ENCODE results near the gene MT1M.

Gene MT1M

GRCh38 chr16:56613706-56614105 is 18.8 kb upstream of the MT1M start:
- no peak for DNase-seq (ENCODE audit: low read depth)
- H3K4me3 ChIP-seq (ENCODE audit: control insufficient read depth, low read depth, low read length) = no peak overlapping the region
- no peak for TF ChIP-seq CTCF (IDR thresholded peaks at IDR 0.05; ENCODE audit: control insufficient read depth, insufficient read depth, low read depth, low read length, missing control alignments)

DNA sequence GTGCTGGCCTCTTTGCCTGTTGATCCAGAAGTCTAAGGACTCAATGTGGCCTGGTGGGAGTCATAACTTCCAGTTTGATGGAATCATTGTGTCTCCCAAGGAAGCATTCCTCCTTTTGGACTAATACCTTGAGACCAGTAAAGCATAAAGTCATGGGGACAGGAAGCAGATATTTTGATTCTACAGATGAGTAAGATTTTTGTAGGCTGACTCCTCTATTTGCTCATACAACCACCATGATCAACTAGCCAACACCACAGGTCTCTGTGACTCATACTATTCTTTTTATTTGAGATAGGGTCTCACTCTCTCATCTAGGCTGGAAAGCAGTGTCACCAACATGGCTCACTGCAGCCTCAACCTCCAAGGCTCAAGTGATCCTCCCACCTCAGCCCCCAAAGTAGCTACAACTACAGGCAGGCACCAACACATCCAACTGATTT is 17.9 kb upstream of the MT1M start:
- no peak for DNase-seq (ENCODE audit: low read depth)
- TF ChIP-seq CTCF (IDR thresholded peaks at IDR 0.05; ENCODE audit: control insufficient read depth, insufficient read depth, low read depth, low read length, missing control alignments) = no peak

GRCh38 chr16:56615353-56615752 is 17.1 kb upstream of the MT1M start:
- DNase-seq (ENCODE audit: low read depth) = no peak
- H3K4me3 ChIP-seq (ENCODE audit: control insufficient read depth, low read depth, low read length) = no peak overlapping the region
- TF ChIP-seq CTCF (IDR thresholded peaks at IDR 0.05; ENCODE audit: control insufficient read depth, insufficient read depth, low read depth, low read length, missing control alignments) = no peak

More for the DNA sequence above, 17.9 kb upstream of the MT1M start:
- H3K4me3 ChIP-seq (ENCODE audit: control insufficient read depth, low read depth, low read length) = no peak overlapping the region

DNA sequence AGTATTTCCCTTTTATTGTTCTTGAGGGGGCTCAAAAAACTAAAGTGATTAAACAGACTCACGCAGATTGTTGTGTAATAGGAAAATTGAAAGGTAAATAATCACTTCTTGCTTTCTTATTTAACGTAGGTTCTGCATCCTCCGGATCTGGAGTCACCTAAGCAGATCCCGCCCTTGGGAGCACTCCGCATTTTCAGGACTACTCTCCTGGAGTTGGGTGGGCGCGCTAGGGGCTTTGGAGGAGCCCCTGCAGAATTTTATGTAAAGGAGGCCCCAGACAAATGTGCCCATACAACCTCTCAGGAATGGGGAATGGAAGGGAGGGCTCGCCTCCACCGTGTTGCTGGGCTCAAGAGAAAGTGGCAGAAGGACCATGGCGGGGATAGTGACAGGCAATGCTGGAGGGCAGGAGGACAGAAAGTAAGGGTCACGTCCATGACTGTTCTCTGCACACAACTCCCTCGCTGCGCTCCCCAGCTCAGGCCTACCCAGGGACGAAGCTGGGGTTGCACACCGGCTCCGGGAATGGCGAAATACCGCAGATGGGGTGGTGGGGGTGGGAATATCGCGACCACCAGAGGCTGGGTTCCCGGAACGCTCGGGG is 15.7 kb upstream of the MT1M start:
- no peak for DNase-seq (ENCODE audit: low read depth)
- peak overlapping the region; percentile 16 for H3K4me3 ChIP-seq (ENCODE audit: control insufficient read depth, low read depth, low read length)
- no peak for TF ChIP-seq CTCF (IDR thresholded peaks at IDR 0.05; ENCODE audit: control insufficient read depth, insufficient read depth, low read depth, low read length, missing control alignments)

GRCh38 chr16:56617212-56618085 is 15.0 kb upstream of the MT1M start:
- H3K4me3 ChIP-seq (ENCODE audit: control insufficient read depth, low read depth, low read length) = peak overlapping the region; percentile 16
- no peak for TF ChIP-seq CTCF (IDR thresholded peaks at IDR 0.05; ENCODE audit: control insufficient read depth, insufficient read depth, low read depth, low read length, missing control alignments)
- no peak for DNase-seq (ENCODE audit: low read depth)

DNA sequence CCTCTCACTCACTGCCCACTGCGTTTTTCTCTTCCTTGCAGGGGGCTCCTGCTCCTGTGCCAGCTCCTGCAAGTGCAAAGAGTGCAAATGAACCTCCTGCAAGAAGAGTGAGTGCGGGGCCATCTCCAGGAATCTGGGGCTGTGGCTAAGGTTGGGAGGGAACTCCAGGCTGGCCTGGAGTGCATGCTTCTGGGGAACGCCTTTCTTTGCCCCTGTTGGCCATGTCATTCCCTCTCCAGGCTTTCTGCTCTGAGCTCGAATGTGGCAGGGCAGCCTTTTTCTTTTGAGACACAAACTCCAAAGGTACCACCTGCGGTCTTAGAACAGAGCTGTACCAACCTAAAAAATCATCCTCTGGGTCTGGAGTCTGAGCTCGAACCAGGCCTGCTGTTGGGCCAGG is 14.3 kb upstream of the MT1M start:
- no peak for DNase-seq (ENCODE audit: low read depth)
- no peak for TF ChIP-seq CTCF (IDR thresholded peaks at IDR 0.05; ENCODE audit: control insufficient read depth, insufficient read depth, low read depth, low read length, missing control alignments)
- no peak overlapping the region for H3K4me3 ChIP-seq (ENCODE audit: control insufficient read depth, low read depth, low read length)

Data from AG09309 (cell line).